H1 (cell line): ENCODE measurements around the gene RNF182. TPM values are rescaled to one million over a fixed set of nuclear protein-coding genes. Genes with fewer than 3 reads are reported as not detected.

Experiments used
- CTCF ChIA-PET: fragments of 300-600 bp; sonication (Branson Sonifier 250); formaldehyde crosslinking; loops from one replicate; lab custom pipeline; 2021; ENCODE audit not compliant: partially characterized antibody; lab: Charles Lee
- POLR2A ChIA-PET: fragments of 300-600 bp; sonication (Branson Sonifier 250); formaldehyde crosslinking; loops from one replicate; lab custom pipeline; 2021; ENCODE audit warnings: inconsistent platforms; ENCODE audit not compliant: partially characterized antibody; lab: Charles Lee
- DNase-seq, 2 experiments: peaks; one replicate each; pipeline versions ENCODE4 v3.0.0 to v3.0.0-alpha.2; 2010 to 2022; ENCODE audit warnings: low spot score in 2 of 2, low read depth in 1 of 2, mixed read lengths in 1 of 2
- FAIRE-seq: peaks from 2 replicates; lab custom pipeline; 2011; peaks lifted over from hg19 to GRCh38; lab: Jason Lieb, UNC
- H2AFZ ChIP-seq: 2 replicates; pipeline ENCODE4 v1.8.1; 2012; ENCODE audit warnings: low read length, inconsistent platforms
- H2AK5ac ChIP-seq: 2 replicates; pipeline ENCODE4 v1.6.1; 2013; ENCODE audit warnings: low read depth, low read length
- H2BK120ac ChIP-seq: replicated peaks from 2 replicates; pipeline ENCODE3; 2013; ENCODE audit warnings: low read depth, low read length, inconsistent platforms
- H2BK12ac ChIP-seq: 2 replicates; pipeline ENCODE4 v1.6.1; 2013; ENCODE audit warnings: low read depth, low read length
- H2BK15ac ChIP-seq: 2 replicates; pipeline ENCODE4 v1.6.1; 2013; ENCODE audit warnings: low read length
- H2BK20ac ChIP-seq: 2 replicates; pipeline ENCODE4 v1.6.1; 2013; ENCODE audit warnings: low read length
- H2BK5ac ChIP-seq: 2 replicates; pipeline ENCODE4 v1.6.1; 2013; ENCODE audit warnings: low read depth, low read length
- H3K14ac ChIP-seq: 2 replicates; pipeline ENCODE4 v1.6.1; 2013; ENCODE audit warnings: inconsistent platforms; ENCODE audit not compliant: insufficient read length
- H3K18ac ChIP-seq: 2 replicates; pipeline ENCODE4 v1.6.1; 2013; ENCODE audit warnings: low read length; ENCODE audit errors: extremely low read depth
- H3K23ac ChIP-seq: 2 replicates; pipeline ENCODE4 v1.6.1; 2013; ENCODE audit warnings: inconsistent platforms; ENCODE audit not compliant: insufficient read length
- H3K23me2 ChIP-seq: 2 replicates; pipeline ENCODE4 v1.6.1; 2013; ENCODE audit warnings: low read depth, low read length
- H3K27ac ChIP-seq: 2 replicates; pipeline ENCODE4 v1.6.1; 2011; ENCODE audit warnings: low read depth, low read length, inconsistent platforms
- H3K27me3 ChIP-seq, 4 experiments: replicated peaks in 1 of 4; 1 replicate in 1 of 4; 2 replicates in 3 of 4; pipeline versions ENCODE4 v1.6.1 to v1.8.1; 2011 to 2013; ENCODE audit warnings: low read length in 3 of 4, mild to moderate bottlenecking in 3 of 4, inconsistent platforms in 2 of 4, mixed read lengths in 2 of 4, moderate library complexity in 1 of 4; ENCODE audit not compliant: control insufficient read depth in 3 of 4, insufficient read depth in 3 of 4; ENCODE audit errors: extremely low read depth in 1 of 4
- H3K36me3 ChIP-seq, 4 experiments: 2 replicates each; pipeline versions ENCODE4 v1.6.1 to v1.8.1; 2011 to 2013; ENCODE audit warnings: mild to moderate bottlenecking in 4 of 4, low read length in 3 of 4, moderate library complexity in 2 of 4, control low read depth in 1 of 4, inconsistent platforms in 1 of 4; ENCODE audit not compliant: insufficient read depth in 4 of 4, control insufficient read depth in 2 of 4
- H3K4ac ChIP-seq: replicated peaks from 2 replicates; pipeline ENCODE3; 2013; ENCODE audit warnings: low read length, low read depth, mixed read lengths, inconsistent platforms; ENCODE audit not compliant: insufficient read length
- H3K4me1 ChIP-seq, 4 experiments: replicated peaks in 1 of 4; 1 replicate in 1 of 4; 2 replicates in 3 of 4; pipeline versions ENCODE4 v1.6.1 to v1.8.1; 2011 to 2013; ENCODE audit warnings: low read length in 3 of 4, inconsistent platforms in 2 of 4, mixed read lengths in 1 of 4; ENCODE audit not compliant: insufficient read depth in 4 of 4, control insufficient read depth in 3 of 4
- H3K4me2 ChIP-seq, 2 experiments: 2 replicates each; pipeline versions ENCODE4 v1.6.1 to v1.8.1; 2011 to 2013; ENCODE audit warnings: low read depth in 2 of 2, low read length in 2 of 2, control low read depth in 1 of 2, inconsistent platforms in 1 of 2, mild to moderate bottlenecking in 1 of 2; ENCODE audit not compliant: insufficient read depth in 1 of 2
- H3K4me3 ChIP-seq, 4 experiments: fragments of 200-600, 300-600 bp in 1 of 4; sonication (generic), shearing (Covaris generic), sonication (Bioruptor Twin) in 1 of 4; 2 replicates each; pipeline versions ENCODE4 v1.5.1 to v1.8.1; 2011 to 2016; ENCODE audit warnings: low read length in 4 of 4, low read depth in 3 of 4, control low read depth in 2 of 4, inconsistent platforms in 2 of 4, mild to moderate bottlenecking in 2 of 4, mixed read lengths in 1 of 4, moderate library complexity in 1 of 4; ENCODE audit not compliant: insufficient read depth in 2 of 4; ENCODE audit errors: extremely low read depth in 1 of 4
- H3K56ac ChIP-seq: replicated peaks from 2 replicates; pipeline ENCODE3; 2013; ENCODE audit warnings: low read depth, mild to moderate bottlenecking, mixed read lengths, low read length, inconsistent platforms; ENCODE audit not compliant: insufficient read length
- H3K79me1 ChIP-seq: 2 replicates; pipeline ENCODE4 v1.6.1; 2013; ENCODE audit warnings: low read depth, low read length, control low read depth
- H3K79me2 ChIP-seq, 2 experiments: 2 replicates each; pipeline versions ENCODE4 v1.6.1 to v1.8.1; 2012 to 2013; ENCODE audit warnings: low read length in 2 of 2, mild to moderate bottlenecking in 2 of 2, inconsistent platforms in 1 of 2; ENCODE audit not compliant: insufficient read depth in 2 of 2, control insufficient read depth in 1 of 2
- H3K9ac ChIP-seq, 4 experiments: replicated peaks in 1 of 4; 1 replicate in 1 of 4; 2 replicates in 3 of 4; pipeline versions ENCODE4 v1.6.1 to v1.8.1; 2011 to 2013; ENCODE audit warnings: low read depth in 3 of 4, low read length in 3 of 4, control low read depth in 2 of 4, mild to moderate bottlenecking in 2 of 4, moderate library complexity in 2 of 4, inconsistent platforms in 1 of 4; ENCODE audit errors: extremely low read depth in 1 of 4
- H3K9me3 ChIP-seq, 2 experiments: 2 replicates each; pipeline versions ENCODE4 v1.6.1 to v1.8.1; 2012 to 2013; ENCODE audit warnings: mild to moderate bottlenecking in 2 of 2, moderate library complexity in 2 of 2, control low read depth in 1 of 2, inconsistent platforms in 1 of 2, low read depth in 1 of 2, low read length in 1 of 2, mixed read lengths in 1 of 2; ENCODE audit not compliant: insufficient read depth in 2 of 2
- H4K20me1 ChIP-seq, 2 experiments: replicated peaks in 1 of 2; 2 replicates each; pipeline versions ENCODE3 to v1.8.1; 2011 to 2013; ENCODE audit warnings: inconsistent platforms in 2 of 2, low read length in 2 of 2, mild to moderate bottlenecking in 1 of 2; ENCODE audit not compliant: insufficient read depth in 2 of 2, control insufficient read depth in 1 of 2
- H4K5ac ChIP-seq: 2 replicates; pipeline ENCODE4 v1.6.1; 2013; ENCODE audit warnings: low read length, low read depth, mixed read lengths, inconsistent platforms; ENCODE audit not compliant: insufficient read length
- H4K8ac ChIP-seq: 2 replicates; pipeline ENCODE4 v1.8.0; 2013; ENCODE audit warnings: mild to moderate bottlenecking, moderate library complexity, low read length, inconsistent platforms; ENCODE audit not compliant: insufficient read depth; ENCODE audit errors: extremely low read depth
- H4K91ac ChIP-seq: replicated peaks from 2 replicates; pipeline ENCODE3; 2013; ENCODE audit warnings: low read length, mixed read lengths, inconsistent platforms; ENCODE audit not compliant: insufficient read length
- CHD1 ChIP-seq: IDR thresholded peaks from 2 replicates; pipeline ENCODE4 v1.6.1; 2012; ENCODE audit warnings: low read depth, low read length, improper control_type of control experiment
- GTF2F1 ChIP-seq: IDR thresholded peaks from 2 replicates; pipeline ENCODE4 v1.6.1; 2012; ENCODE audit warnings: low read depth, low read length, improper control_type of control experiment, borderline replicate concordance
- PHF8 ChIP-seq: fragments of 200-600 bp; sonication (generic); conservative IDR thresholded peaks from 2 replicates; pipeline ENCODE4 v1.7.1; 2012; ENCODE audit warnings: low read depth, mild to moderate bottlenecking, inconsistent platforms, low read length, moderate library complexity
- SIN3A ChIP-seq, 2 experiments: IDR thresholded peaks in 1 of 2; conservative IDR thresholded peaks in 1 of 2; 2 replicates each; pipeline ENCODE4 v1.6.1; 2011 to 2012; ENCODE audit warnings: low read length in 2 of 2, improper control_type of control experiment in 1 of 2, low read depth in 1 of 2, mild to moderate bottlenecking in 1 of 2
- SP4 ChIP-seq: IDR thresholded peaks from 2 replicates; pipeline ENCODE4 v1.6.1; 2012; ENCODE audit warnings: low read length, inconsistent platforms
- WGBS, 2 experiments: shearing (Covaris generic) in 1 of 2; methylation state at CpG; one replicate each; pipeline versions ENCODE4 v1.1.6 to v1.1.7; 2013 to 2015; ENCODE audit warnings: low lambda C conversion rate in 2 of 2, mixed read lengths in 2 of 2, inconsistent platforms in 1 of 2, low coverage in 1 of 2, missing lambda C conversion rate in 1 of 2; ENCODE audit not compliant: insufficient replicate concordance in 2 of 2, insufficient coverage in 1 of 2, insufficient read length in 1 of 2; ENCODE audit errors: extremely low coverage in 1 of 2, missing lambda C conversion rate in 1 of 2; 5-methylcytosine and 5-hydroxymethylcytosine counted together
- polyA plus RNA-seq, 7 experiments: library from polyadenylated mRNA; depleted of rRNA in 3 of 7; stranded (reverse) in 5 of 7; unstranded in 2 of 7; fragments of >200 nt in 5 of 7; fragments of 200-250 nt in 2 of 7; gene quantifications; 1 replicate in 5 of 7; 2 replicates in 1 of 7; 4 replicates in 1 of 7; pipeline versions ENCODE4 v1.2.1 to v1.2.3, GENCODE V29; 2011 to 2013; ENCODE audit warnings: missing spikeins in 2 of 7, mixed read lengths in 2 of 7
- total RNA-seq: library from RNA; stranded (reverse); fragmentation: NEBNext Ultra II Directional; extraction: Animal tissue kit (Norgen Biotek cat#: 25700); gene quantifications from 2 replicates; pipeline ENCODE4 v1.2.1, GENCODE V29; 2021
- TF ChIP-seq, protein P1 (sequence below): IDR thresholded peaks from 2 replicates; pipeline ENCODE4 v1.6.1; 2011; ENCODE audit warnings: low read length, improper control_type of control experiment

The RNF182 gene
- total and polyA plus RNA-seq, 2 of the 8 experiments (the other 6 are each of a cell fraction or from before 2014, with no cell fraction given): 6.2 to 10.7 TPM

- Histone ChIP-seq H2BK20ac (no peak overlapping the region), H4K20me1 (no peaks in the 10 kb centered on the region), H2AFZ (no peak overlapping the region), H3K4ac (no peak overlapping the region), H3K23me2 (no peaks in the 10 kb centered on the region), H2BK5ac (no peak overlapping the region), H4K5ac (no peak overlapping the region), H3K18ac (no peak overlapping the region), H2BK120ac (no peak overlapping the region), H2BK12ac (no peak overlapping the region), H3K4me3 (no peak overlapping the region), H3K27ac (no peak overlapping the region), H3K56ac (no peak overlapping the region), H4K91ac (no peak overlapping the region), H3K4me1 (peaks cover 3 to 19% (median 9%) of the 10 kb centered on the region in 4 experiments), H3K36me3 (no peaks in the 10 kb centered on the region), H3K79me2 (no peaks in the 10 kb centered on the region), H2BK15ac (no peak overlapping the region), H2AK5ac (no peak overlapping the region), H3K9me3 (0 out of 4 replicates have a peak, but pooled peaks cover 0 to 3% of the 10 kb centered on the region in 2 experiments), H4K8ac (no peak overlapping the region), H3K23ac (no peak overlapping the region), H3K14ac (no peak overlapping the region), H3K9ac (no peak overlapping the region), H3K4me2 (no peak overlapping the region), H3K79me1 (no peaks in the 10 kb centered on the region), H3K27me3 (peaks cover 0 to 4% (median 0%) of the 10 kb centered on the region in 4 experiments; a peak in 4 of 7 replicates)
- DNase-seq: no peak
- POLR2A ChIA-PET: no interaction called here
- WGBS, 2 experiments: 75% methylated on average over 5 of the region's 5 CpGs; no CpG with 5 or more reads in 1 of the 2 experiments
- CTCF ChIA-PET: interaction anchor here (0.8 to 14.7 kb wide), 7 partner anchors 11 to 227 kb away, joined by 3 to 189 read pairs (median 6); no protein-coding TSS in a partner anchor
- FAIRE-seq: no peak
- TF ChIP-seq, protein P1, sequence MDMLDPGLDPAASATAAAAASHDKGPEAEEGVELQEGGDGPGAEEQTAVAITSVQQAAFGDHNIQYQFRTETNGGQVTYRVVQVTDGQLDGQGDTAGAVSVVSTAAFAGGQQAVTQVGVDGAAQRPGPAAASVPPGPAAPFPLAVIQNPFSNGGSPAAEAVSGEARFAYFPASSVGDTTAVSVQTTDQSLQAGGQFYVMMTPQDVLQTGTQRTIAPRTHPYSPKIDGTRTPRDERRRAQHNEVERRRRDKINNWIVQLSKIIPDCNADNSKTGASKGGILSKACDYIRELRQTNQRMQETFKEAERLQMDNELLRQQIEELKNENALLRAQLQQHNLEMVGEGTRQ: no peak
- no peak for TF ChIP-seq SP4
- no peak for TF ChIP-seq CHD1
- no peak for TF ChIP-seq PHF8
- no peak for TF ChIP-seq GTF2F1
- TF ChIP-seq SIN3A (conservative IDR thresholded peaks at IDR 0.05 in 1 of 2, IDR thresholded peaks at IDR 0.05 in 1 of 2; ENCODE audit: low read depth in 1 of 2, low read length in 2 of 2): no peak
Observed at GRCh38 chr6:14022673-14023072, 97.9 kb downstream of the RNF182 start.
